NT2/D1 (cell line): ENCODE data around the gene RBCK1.
A peak's percentile ranks its signal among the peaks of the same experiment; 100 is the strongest.

Experiments
- DNase-seq: peaks from one replicate; pipeline ENCODE4 v3.0.0-alpha.2; 2011; ENCODE audit warnings: low read depth, low spot score
- H3K27me3 ChIP-seq: 2 replicates; pipeline ENCODE4 v1.6.0; 2011; ENCODE audit warnings: mild to moderate bottlenecking; ENCODE audit not compliant: insufficient read length, insufficient read depth
- H3K36me3 ChIP-seq: 2 replicates; pipeline ENCODE4 v1.6.1; 2011; ENCODE audit warnings: mild to moderate bottlenecking, low read length, mixed read lengths; ENCODE audit not compliant: insufficient read depth, insufficient read length
- H3K4me1 ChIP-seq: 2 replicates; pipeline ENCODE4 v1.5.1; 2011; ENCODE audit not compliant: insufficient read depth, insufficient read length
- H3K4me3 ChIP-seq: 2 replicates; pipeline ENCODE4 v1.5.1; 2011; ENCODE audit warnings: low read depth; ENCODE audit not compliant: insufficient read length
- H3K9ac ChIP-seq: 2 replicates; pipeline ENCODE4 v1.6.0; 2011; ENCODE audit warnings: low read depth; ENCODE audit not compliant: insufficient read length
- H3K9me3 ChIP-seq: 2 replicates; pipeline ENCODE4 v1.5.1; 2011; ENCODE audit warnings: mild to moderate bottlenecking, low read length; ENCODE audit not compliant: insufficient read depth
- SUZ12 ChIP-seq: IDR thresholded peaks from 2 replicates; pipeline ENCODE4 v1.6.1; 2011; ENCODE audit not compliant: insufficient read length, insufficient read depth; ENCODE audit errors: extremely low read depth
- YY1 ChIP-seq: IDR thresholded peaks from 2 replicates; pipeline ENCODE4 v1.6.1; 2011; ENCODE audit not compliant: insufficient read length, insufficient read depth
- ZNF274 ChIP-seq: IDR thresholded peaks from 2 replicates; pipeline ENCODE4 v1.6.1; 2011; ENCODE audit warnings: mild to moderate bottlenecking, low read depth, low read length

Gene RBCK1

DNA sequence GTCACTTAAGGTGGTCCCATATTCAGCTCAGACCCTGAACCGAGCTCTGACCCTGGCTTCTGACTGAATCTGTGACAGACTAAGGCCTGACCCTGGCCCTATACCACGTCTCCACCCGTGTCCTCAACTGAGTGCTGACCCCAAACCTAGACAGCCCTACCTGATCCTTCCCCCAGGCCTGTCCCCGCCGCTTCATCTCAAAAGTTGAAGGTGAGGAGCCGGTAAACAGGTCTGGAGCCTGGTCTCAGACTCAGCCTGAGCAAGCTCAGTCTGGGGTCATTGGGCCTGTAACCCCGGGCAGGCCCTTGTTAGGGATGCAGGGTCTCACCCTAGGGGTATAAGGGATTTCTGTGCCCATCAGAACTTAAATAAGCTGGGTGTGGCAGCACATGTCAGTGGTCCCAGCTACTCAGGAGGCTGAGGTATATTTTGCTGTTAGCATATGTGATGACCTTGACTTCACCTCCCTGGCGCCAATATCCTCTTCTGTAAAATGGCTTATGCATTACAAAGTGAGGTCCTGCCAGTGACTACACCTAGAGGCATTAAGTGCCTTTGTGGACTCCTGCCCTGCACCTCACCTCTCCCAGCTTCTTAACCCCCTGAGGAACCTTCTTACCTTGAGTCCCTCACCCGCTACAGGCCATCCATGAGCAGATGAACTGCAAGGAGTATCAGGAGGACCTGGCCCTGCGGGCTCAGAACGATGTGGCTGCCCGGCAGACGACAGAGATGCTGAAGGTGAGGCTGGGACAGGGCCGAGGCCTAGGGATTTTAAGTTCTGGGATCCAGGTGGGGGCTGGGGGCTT is 20.0 kb downstream of the RBCK1 start:
- TF ChIP-seq YY1 (no peak), SUZ12 (no peak), ZNF274 (no peak)
- Histone ChIP-seq H3K4me3 (no peak overlapping the region), H3K4me1 (peaks cover 17% of the 10 kb centered on the region), H3K27me3 (no peaks in the 10 kb centered on the region), H3K9me3 (no peaks in the 10 kb centered on the region), H3K36me3 (peaks cover 73% of the 10 kb centered on the region), H3K9ac (no peak overlapping the region)
- DNase-seq: no peak

DNA sequence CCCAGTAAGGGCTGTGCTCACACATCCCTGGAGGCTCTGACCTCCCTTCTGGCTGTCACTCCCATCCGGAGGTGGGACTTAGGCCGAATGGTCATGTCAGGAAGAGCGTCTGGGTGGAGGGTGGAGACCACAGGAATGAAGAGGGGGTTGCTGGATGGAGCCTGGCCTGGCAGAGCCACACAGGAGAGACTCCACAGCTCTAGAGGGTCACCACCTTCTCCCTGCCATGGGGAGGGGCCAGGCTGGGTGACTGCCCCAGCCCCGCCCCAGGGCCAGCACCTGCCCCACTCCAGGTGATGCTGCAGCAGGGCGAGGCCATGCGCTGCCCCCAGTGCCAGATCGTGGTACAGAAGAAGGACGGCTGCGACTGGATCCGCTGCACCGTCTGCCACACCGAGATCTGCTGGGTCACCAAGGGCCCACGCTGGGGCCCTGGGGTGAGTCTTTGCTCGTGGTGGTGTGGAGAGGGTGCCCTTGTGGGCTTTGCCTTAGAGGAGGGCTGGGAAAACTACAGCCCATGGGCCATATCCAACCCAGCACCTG is 20.6 kb downstream of the RBCK1 start:
- Histone ChIP-seq H3K4me1 (peaks cover 20% of the 10 kb centered on the region), H3K36me3 (peaks cover 74% of the 10 kb centered on the region), H3K9ac (no peak overlapping the region), H3K9me3 (no peaks in the 10 kb centered on the region), H3K27me3 (no peaks in the 10 kb centered on the region), H3K4me3 (no peak overlapping the region)
- TF ChIP-seq YY1: no peak
- DNase-seq: no peak

DNA sequence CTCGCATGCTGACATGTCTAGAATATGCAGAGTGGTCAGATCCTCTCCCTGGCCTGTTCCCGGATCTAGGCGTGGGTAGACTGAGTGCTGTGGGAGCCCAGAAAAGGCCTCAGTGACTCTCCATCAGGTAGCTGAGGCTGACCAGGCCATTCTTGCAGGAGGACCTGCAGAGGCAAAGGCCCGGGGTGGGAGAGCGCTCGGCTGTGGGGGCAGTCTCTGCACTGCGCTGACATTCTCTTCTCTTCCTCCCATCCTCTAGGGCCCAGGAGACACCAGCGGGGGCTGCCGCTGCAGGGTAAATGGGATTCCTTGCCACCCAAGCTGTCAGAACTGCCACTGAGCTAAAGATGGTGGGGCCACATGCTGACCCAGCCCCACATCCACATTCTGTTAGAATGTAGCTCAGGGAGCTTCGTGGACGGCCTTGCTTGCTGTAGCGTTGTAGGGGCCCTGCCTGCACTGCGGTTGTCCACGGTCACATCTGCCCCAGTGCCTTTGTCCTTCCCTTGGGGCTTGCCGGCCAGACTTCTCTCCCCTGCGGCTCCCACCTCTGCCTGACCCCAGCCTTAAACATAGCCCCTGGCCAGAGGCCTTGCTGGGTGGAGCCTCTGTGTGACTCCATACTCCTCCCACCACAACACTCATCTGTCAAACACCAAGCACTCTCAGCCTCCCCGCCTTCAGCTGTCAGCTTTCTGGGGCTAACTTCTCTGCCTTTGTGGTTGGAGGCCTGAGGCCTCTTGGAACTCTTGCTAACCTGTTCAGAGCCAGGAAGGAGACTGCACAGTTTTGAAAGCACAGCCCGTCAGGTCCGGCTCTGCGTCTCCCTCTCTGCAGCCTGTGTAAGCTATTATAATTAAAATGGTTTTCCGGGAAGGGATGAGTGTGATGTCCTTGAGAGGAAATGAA is 22.2 kb downstream of the RBCK1 start:
- Histone ChIP-seq H3K36me3 (peaks cover 75% of the 10 kb centered on the region), H3K4me3 (no peak overlapping the region)

DNA sequence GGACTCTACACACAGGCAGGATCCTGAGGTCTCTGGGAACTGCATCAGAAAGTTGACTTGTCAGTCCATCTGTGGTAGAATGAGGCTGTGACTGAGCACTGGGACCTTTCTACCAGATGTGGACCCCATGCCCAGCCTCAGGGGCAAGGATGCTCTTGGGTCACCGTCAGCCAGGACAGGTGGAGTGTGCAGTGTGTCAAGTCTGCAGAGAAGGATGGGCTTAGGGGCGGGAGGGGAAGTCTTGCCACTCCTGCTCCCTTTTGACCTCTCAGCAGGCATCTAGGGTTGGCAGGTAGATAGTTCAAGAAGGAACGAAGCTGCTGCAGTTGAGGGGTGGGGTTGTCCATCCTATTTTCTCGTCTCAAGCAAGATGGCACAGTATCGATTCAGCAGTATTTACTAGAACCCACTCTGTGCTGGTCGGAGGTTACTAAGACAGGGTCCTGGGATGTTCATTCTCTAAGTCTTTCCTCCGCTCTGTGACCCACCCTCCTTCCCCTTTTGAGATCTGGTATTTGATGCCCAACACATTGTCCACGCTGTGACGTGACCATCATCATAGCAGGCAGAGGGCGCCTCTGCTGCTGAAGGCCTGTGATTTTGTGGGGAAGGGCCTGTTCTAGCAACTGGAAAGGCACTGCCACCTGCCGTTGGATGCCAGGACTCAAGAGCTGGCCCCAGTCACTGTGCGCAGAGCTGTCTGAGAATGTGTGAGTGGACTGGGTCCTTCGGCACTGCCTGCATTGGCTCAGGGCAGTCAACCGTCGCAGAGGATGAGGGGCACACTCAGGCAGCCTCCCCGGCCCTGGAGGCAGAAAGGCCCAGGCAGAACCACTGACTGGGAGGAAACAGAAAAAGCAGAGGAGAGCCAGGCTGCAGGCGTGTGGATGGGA is 23.2 kb downstream of the RBCK1 start:
- no peak for TF ChIP-seq YY1
- no peak overlapping the region for H3K9ac ChIP-seq
- peaks cover 83% of the 10 kb centered on the region for H3K36me3 ChIP-seq
- peaks cover 5% of the 10 kb centered on the region for H3K27me3 ChIP-seq
- H3K4me3 ChIP-seq: no peak overlapping the region
- peaks cover 26% of the 10 kb centered on the region for H3K4me1 ChIP-seq
- DNase-seq: peak; percentile 47
- H3K9me3 ChIP-seq: no peaks in the 10 kb centered on the region

More for the DNA sequence above, 22.2 kb downstream of the RBCK1 start:
- H3K4me1 ChIP-seq: peaks cover 26% of the 10 kb centered on the region
- H3K9me3 ChIP-seq: no peaks in the 10 kb centered on the region
- DNase-seq: no peak
- no peak for TF ChIP-seq SUZ12
- no peak for TF ChIP-seq YY1
- no peak for TF ChIP-seq ZNF274
- H3K9ac ChIP-seq: no peak overlapping the region
- peaks cover under 1% of the 10 kb centered on the region for H3K27me3 ChIP-seq

DNA sequence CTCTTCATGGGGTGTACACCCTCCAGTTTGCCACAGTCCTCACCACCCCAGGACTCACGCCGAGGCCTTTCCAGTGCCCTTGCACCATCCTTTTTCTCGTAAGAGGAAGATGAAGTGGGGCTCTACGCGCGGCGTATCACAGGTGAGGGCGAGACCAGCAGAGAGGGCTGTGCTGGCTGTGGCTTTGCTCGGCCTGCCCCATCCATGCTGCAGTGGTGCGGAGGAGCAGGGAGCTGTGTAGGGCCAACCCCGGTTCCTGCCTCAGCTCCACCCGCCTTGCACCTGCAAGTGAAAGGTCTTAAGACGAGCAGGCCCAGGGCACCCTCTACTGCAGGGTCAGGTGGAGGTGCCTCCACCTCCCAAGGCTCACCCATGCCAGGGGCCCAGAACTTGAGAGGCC is 24.1 kb downstream of the RBCK1 start:
- H3K9me3 ChIP-seq: no peaks in the 10 kb centered on the region
- H3K9ac ChIP-seq: no peak overlapping the region
- H3K4me3 ChIP-seq: no peak overlapping the region
- peaks cover 26% of the 10 kb centered on the region for H3K4me1 ChIP-seq
- peaks cover 86% of the 10 kb centered on the region for H3K36me3 ChIP-seq
- no peak for DNase-seq
- H3K27me3 ChIP-seq: peaks cover 5% of the 10 kb centered on the region
- TF ChIP-seq SUZ12 (no peak), YY1 (no peak), ZNF274 (no peak)

DNA sequence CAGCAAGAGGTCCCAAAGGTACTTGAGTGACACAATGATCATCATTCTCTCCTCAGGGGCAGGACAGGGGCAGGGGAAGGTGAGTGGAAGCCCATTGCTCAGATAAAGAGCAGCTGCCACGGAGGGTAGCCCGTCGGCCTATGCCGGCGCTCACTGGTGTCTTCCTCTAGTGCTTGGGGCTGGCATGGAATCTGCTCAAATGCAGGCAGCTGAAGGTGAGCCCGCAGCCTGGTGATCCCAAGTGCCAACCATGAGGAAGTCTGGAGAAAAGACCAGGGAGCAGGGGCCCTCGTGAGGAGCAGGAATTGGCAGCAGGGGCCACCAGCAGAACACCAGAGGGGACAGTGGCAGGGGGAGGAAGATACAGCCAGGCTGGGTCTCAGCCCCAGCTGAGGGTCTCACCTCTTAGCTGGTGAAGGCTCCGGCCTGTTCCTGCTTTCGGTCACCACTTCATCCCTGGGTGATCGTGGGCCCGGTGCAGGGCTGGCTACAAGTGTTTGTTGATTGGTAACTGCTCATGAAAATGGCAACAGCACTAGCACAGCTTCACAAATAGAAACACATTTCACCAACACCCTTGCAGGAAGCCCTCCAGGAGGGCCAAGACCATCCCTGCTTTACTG is 24.7 kb downstream of the RBCK1 start:
- no peak for DNase-seq
- no peak for TF ChIP-seq YY1
- no peak for TF ChIP-seq ZNF274
- TF ChIP-seq SUZ12: no peak
- Histone ChIP-seq H3K9me3 (no peaks in the 10 kb centered on the region), H3K9ac (no peak overlapping the region), H3K36me3 (peaks cover 86% of the 10 kb centered on the region), H3K27me3 (peaks cover 5% of the 10 kb centered on the region), H3K4me3 (no peak overlapping the region), H3K4me1 (peaks cover 26% of the 10 kb centered on the region)
